ENCODE measurements around the gene BRD7.

GRCh38 chr16:50359626-50360025 is 9.2 kb downstream of the BRD7 start:
- TF ChIP-seq CTCF (IDR thresholded peaks at IDR 0.05; ENCODE audit: extremely low read depth in 1 of 2, insufficient read depth in 1 of 2, low read depth in 1 of 2, low read length in 2 of 2) (no peak), POLR2AphosphoS5 (IDR thresholded peaks at IDR 0.05; ENCODE audit: insufficient read depth, low read depth, low read length) (no peak), EZH2 (IDR thresholded peaks at IDR 0.05; ENCODE audit: borderline replicate concordance, low read depth, low read length, severe bottlenecking) (no peak)
